ENCODE measurements around the gene STK4.

- TF ChIP-seq CTCF (IDR thresholded peaks at IDR 0.05; ENCODE audit: low read depth, low read length) (no peak), MAX (IDR thresholded peaks at IDR 0.05; ENCODE audit: low read depth, low read length) (no peak)
These were observed 10.4 kb downstream of the STK4 start for GRCh38 chr20:44976698-44977097.

All from NB4 (cell line).